AG08395 (cell line): ENCODE results near the gene CUL4A.
A peak's percentile ranks its signal among the peaks of the same experiment; 100 is the strongest.
"Not testable (repeated sequence)": the region's sequence is repeated elsewhere in the genome, so short reads cannot be mapped to it uniquely, and the experiment has no call there.

Source experiments
- DNase-seq: peaks from one replicate; pipeline ENCODE4 v3.0.0; 2012; ENCODE audit warnings: mixed read lengths, low spot score

CUL4A gene

DNA sequence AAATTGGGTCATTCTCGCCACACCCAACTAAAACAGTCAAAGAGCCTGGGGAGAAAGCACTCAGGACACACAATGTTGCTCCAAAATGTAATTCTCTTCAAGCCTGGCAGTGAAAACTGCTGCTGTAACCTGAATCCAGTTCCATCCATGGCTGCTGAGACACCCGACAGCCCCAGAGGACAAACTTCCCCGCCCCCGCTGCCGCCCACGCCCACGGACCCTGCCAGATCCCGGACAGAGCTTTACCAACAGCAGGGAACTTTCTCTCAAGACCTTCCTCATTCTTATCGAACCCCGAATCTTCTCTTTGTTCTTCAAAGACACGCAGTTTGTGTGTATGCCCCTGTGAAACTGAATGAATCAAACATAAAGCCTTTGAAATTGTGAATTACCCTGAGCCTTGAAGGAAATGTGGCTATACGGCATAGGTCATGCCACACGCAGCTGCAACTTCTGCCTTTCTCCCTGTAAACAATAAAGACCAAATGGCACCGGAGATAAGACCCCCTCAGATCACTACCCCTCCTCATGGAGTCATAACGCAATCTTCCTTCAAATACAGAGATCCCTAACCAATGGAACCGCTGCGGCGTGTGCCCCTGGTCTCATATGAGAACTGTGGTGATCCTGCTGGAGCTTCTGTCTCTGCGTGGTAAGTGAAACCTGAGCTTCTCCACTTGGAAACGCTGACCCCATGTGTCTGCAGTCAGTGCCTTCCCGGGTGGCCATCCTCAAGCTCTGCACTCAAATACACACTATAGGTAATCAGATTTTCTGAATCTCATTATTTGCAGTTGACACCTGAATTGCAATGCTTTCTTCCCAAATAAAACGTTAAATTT lies 82.8 kb downstream of the CUL4A start:
- peak; percentile 57 for DNase-seq

DNA sequence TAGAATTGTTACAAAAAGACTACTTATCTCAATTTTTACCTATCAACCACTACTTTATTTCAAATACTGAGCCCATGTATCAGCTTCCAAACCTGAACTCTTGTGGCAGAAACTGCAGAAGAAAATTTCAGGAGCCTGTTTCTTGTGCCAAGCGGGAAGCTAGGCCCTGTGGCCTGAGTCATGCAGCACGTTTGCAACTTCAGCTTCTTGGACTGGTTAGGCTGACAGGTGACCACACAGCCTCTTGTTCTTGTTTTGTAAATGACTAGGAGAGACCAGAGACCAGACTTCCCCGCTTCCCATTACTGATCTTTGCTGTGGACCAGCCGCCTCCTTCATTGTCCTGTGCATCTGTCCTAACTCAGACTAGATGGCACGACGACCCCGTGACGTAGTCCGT lies 84.3 kb downstream of the CUL4A start:
- no peak for DNase-seq

- DNase-seq: no peak
Observed at GRCh38 chr13:113295776-113296175, 86.4 kb downstream of the CUL4A start.

DNA sequence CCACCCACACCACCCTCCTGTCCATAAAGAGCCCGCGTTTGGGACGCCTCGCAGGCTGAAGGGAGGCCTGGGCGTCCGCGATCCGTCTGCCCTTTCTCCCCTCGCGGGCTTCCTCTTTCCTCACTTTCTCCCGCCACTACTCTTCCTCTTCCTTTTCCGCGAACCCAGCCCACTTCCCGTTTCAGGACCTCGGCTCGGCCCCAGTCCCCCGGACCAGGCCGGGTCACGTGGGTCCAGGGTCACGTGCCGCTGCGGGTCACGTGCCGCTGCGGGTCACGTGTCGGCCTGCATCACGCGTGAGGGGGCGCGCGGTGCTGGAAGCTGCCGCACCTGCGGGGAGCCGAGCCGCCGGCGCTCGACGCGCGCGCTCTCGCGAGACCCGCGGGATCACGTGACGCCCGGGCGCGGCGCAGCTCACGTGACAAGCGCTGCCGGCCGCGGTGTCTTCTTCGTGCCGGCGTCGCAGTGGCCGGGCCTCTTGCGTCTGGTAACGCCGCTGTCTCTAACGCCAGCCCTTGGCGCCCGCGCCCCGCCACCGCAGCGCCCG lies 87.5 kb downstream of the CUL4A start, which contains the start of gene LAMP1:
Gene LAMP1, plus strand, starts transcription at position 417 of the 547 bp plus-strand sequence. CDS start 196 bp downstream, outside the sequence.
- DNase-seq: peak; percentile 98

DNA sequence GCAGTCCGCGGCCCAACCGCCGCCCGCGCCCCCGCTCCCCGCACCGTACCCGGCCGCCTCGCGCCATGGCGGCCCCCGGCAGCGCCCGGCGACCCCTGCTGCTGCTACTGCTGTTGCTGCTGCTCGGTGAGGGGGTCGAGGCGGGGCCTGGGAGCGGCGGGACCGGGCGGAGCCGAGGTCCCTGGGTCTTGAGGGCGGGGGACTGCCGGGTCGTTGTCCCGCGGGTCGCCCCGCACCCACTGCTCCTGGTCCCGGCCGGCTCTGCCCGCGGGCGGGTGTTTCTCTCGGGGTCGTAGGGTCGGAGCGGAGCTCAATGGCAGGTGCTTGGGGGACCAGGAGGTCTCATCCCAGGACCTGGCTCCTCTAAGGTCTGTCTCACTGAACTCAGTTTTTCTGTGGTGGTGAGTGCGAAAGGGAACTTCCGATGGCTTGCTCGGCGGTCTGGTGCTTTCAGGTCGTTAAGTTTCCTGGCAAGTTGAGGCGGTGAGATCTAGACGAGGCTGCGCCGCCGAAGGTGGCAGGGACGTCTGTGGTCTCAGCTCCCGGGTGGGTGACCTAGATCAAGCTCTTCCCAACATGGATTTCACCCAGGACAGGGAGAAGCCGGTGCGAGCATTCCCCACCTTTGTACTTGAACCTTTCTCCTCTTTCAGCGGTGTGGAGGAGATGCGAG lies 88.1 kb downstream of the CUL4A start:
- peak; percentile 12 for DNase-seq

GRCh38 chr13:113298043-113298945 lies 88.9 kb downstream of the CUL4A start:
- DNase-seq: no peak

DNA sequence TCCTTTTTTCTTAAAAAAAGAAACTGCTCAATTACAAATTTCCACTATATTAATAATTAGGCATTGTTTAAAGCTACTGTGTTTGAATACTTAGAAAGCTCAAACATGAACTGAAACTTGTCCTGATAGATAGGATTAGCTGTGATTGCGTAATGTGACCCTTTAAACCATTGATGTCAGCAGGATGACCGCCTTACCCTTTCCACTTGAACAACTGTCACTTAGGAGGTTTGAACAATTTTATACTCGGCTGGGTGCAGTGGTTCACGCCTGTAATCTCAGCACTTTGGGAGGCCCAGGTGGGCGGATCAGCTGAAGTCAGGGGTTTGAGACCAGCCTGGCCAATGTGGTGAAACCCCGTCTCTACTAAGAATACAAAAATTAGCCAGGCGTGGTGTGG lies 90.5 kb downstream of the CUL4A start:
- no peak for DNase-seq

DNA sequence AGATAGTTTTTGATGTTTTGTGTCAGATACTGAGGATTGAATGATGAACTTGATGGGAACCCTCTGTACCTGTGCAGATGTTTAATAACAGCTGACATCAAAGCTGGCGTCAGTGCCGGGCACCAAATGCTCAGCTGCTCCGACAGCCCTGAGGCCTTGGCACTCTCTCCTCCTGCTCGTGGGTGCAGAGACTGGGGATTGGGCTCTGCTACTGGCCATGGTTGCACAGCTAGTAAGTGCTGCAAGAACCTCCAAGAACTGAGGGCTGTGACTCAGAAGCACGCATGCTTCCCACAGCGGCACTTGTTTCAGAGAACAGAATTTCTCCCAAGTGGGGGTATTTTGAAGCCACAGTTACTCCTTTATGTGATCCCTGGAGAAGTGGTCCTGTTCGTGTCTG lies 93.6 kb downstream of the CUL4A start:
- no peak for DNase-seq

DNA sequence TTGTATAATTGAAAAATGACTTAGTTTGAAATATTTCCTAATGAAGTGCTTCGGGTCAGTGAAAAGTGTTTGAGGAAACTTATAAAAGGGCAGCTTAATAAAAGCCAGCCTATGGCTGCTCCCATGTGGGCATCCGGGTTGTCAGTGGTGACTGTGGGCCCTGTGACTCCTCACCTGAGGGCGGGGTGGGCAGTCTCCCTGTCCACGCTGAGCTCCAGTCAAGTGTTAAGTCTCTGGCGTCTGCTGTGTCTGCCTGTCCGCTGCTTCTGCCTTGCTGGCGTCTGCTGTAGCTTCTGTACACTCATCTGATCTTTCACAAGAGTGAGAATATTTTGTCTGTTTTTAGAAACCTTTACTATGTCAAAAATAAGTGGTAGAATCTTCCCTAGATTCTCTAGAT lies 94.7 kb downstream of the CUL4A start:
- DNase-seq: no peak

- peak; percentile 59 for DNase-seq
Observed at GRCh38 chr13:113305208-113305607, 95.8 kb downstream of the CUL4A start.

GRCh38 chr13:113307491-113307890 lies 98.1 kb downstream of the CUL4A start:
- DNase-seq: no peak

- no peak for DNase-seq
Observed at GRCh38 chr13:113309473-113309872, 100.1 kb downstream of the CUL4A start.

DNA sequence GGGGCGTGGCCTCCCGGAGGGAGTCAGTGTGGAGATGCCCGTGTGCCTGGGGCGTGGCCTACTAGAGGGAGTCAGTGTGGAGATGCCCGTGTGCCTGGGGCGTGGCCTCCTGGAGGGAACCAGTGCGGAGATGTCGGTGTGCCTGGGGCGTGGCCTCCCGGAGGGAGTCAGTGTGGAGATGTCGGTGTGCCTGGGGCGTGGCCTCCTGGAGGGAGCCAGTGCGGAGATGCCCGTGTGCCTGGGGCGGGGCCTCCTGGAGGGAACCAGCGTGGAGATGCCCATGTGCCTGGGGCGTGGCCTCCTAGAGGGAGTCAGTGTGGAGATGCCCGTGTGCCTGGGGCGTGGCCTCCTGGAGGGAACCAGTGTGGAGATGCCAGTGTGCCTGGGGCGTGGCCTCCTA lies 104.7 kb downstream of the CUL4A start:
- not testable (repeated sequence) for DNase-seq

- not testable (repeated sequence) for DNase-seq
Observed at GRCh38 chr13:113314895-113315470, 105.6 kb downstream of the CUL4A start.

DNA sequence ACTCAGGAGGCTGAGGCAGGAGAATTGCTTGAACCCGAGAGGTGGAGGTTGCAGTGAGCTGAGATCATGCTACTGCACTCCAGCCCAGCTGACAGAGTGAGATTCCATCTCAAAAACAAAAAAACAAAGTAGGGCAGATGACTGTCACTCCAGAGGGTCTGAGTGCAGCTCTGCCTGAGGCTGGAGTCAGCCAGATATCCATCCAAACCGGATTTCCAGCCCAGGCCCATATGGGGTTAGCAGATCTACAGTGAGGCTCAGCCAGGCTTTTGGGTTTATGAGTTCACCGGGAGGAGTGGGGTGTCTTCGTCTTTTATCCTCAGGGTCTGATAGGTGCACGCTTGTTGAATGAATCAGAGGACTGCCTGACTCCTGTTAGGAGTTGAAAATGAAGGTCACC lies 106.6 kb downstream of the CUL4A start:
- DNase-seq: no peak
